Measurements from ENCODE around the gene KCNG1. TPM values are rescaled to one million over a fixed set of nuclear protein-coding genes. Genes with fewer than 3 reads are reported as not detected.

The KCNG1 gene
- total and polyA plus RNA-seq, 2 of the 8 experiments (the other 6 are each of a cell fraction or from before 2014, with no cell fraction given), result 16.0 to 18.0 TPM

DNA sequence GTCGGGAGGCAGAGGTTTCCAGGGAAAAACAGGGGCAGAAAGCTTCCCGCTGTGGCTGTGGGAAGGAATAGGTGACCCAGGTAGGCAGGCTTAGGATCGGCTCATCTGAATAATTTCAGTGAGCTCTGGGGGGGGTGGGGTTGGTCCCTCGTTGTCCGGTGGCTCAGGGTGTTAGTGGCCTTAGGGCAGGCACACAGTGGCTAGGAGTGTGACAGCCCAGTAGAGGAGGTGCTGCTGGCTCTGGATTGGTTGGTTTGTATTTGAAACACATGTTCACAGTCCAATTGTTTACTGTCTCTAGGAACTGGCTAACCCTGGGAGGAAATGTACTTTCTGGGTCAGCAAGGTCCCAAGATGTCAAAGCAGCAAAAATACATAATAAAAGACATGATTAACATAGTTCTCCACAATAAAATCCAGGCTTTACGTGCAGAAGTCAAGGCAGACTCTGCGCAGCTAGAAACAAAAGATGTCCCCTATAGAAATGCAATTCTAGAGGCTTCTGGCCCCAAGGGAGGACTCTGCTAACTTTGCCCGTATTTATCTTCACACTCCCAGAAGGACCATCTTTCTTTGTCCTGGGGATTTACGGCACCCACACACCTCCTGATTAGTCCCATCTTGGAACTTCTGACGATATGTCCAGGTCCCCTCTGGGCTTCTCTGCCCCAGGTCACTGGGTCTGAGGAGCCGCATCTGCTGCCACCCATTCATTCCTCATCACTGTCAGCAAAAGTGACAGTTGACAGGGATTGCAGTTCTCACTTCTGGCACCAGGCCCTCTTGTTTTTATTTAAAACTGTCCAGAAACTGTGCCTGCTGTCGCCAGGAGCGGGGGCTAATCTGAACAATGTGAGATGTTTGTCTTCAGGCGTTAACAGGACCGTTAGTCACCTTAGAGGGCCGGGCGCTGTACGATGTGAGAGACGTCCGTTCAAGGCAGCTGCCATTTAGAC, 45.6 kb downstream of the KCNG1 start:
- no peak overlapping the region for H3K4ac ChIP-seq (replicated peaks; ENCODE audit: insufficient read length, low read depth, low read length)
- H3K23ac ChIP-seq (ENCODE audit: insufficient read length), result no peak overlapping the region
- no peak overlapping the region for H3K9ac ChIP-seq (replicated peaks in 1 of 4; ENCODE audit: extremely low read depth in 1 of 4, low read depth in 3 of 4, low read length in 3 of 4)
- no peak overlapping the region for H2AK5ac ChIP-seq (ENCODE audit: low read depth, low read length)
- H2BK120ac ChIP-seq (replicated peaks; ENCODE audit: low read depth, low read length), result no peak overlapping the region
- no peaks in the 10 kb centered on the region; a peak in 1 of 7 replicates for H3K27me3 ChIP-seq (replicated peaks in 1 of 4; ENCODE audit: control insufficient read depth in 3 of 4, extremely low read depth in 1 of 4, insufficient read depth in 3 of 4, low read length in 3 of 4)
- H2AFZ ChIP-seq (ENCODE audit: low read length), result no peak overlapping the region
- FAIRE-seq (no peak), DNase-seq (ENCODE audit: low read depth in 1 of 2, low spot score in 2 of 2) (no peak)
- no peak overlapping the region for H2BK15ac ChIP-seq (ENCODE audit: low read length)
- no peaks in the 10 kb centered on the region for H3K79me2 ChIP-seq (ENCODE audit: control insufficient read depth in 1 of 2, insufficient read depth in 2 of 2, low read length in 2 of 2)
- H3K23me2 ChIP-seq (ENCODE audit: low read depth, low read length), result no peaks in the 10 kb centered on the region
- H4K20me1 ChIP-seq (replicated peaks in 1 of 2; ENCODE audit: control insufficient read depth in 1 of 2, insufficient read depth in 2 of 2, low read length in 2 of 2), result no peaks in the 10 kb centered on the region
- ChIA-PET CTCF (ENCODE audit: partially characterized antibody) (interaction anchor here (0.7 to 7.6 kb wide), 7 partner anchors 10 to 330 kb away, joined by 3 to 54 read pairs (median 3); no protein-coding TSS in a partner anchor), POLR2A (ENCODE audit: partially characterized antibody) (no interaction called here)
- no peak overlapping the region for H3K18ac ChIP-seq (ENCODE audit: extremely low read depth, low read length)
- no peak overlapping the region for H3K4me3 ChIP-seq (ENCODE audit: extremely low read depth in 1 of 4, insufficient read depth in 2 of 4, low read depth in 3 of 4, low read length in 4 of 4)
- no peaks in the 10 kb centered on the region for H3K36me3 ChIP-seq (ENCODE audit: control insufficient read depth in 2 of 4, insufficient read depth in 4 of 4, low read length in 3 of 4)
- no peak overlapping the region for H4K91ac ChIP-seq (replicated peaks; ENCODE audit: insufficient read length, low read length)
- no peak overlapping the region for H4K5ac ChIP-seq (ENCODE audit: insufficient read length, low read depth, low read length)
- H2BK5ac ChIP-seq (ENCODE audit: low read depth, low read length), result no peak overlapping the region
- H2BK20ac ChIP-seq (ENCODE audit: low read length), result no peak overlapping the region
- H3K4me1 ChIP-seq (replicated peaks in 1 of 4; ENCODE audit: control insufficient read depth in 3 of 4, insufficient read depth in 4 of 4, low read length in 3 of 4), result peaks cover 0 to 2% (median 0%) of the 10 kb centered on the region in 4 experiments; a peak in 1 of 7 replicates
- 0 out of 4 replicates have a peak, but pooled peaks cover 0 to 3% of the 10 kb centered on the region in 2 experiments for H3K9me3 ChIP-seq (ENCODE audit: insufficient read depth in 2 of 2, low read depth in 1 of 2, low read length in 1 of 2)
- no peak overlapping the region for H4K8ac ChIP-seq (ENCODE audit: extremely low read depth, insufficient read depth, low read length)
- H3K14ac ChIP-seq (ENCODE audit: insufficient read length), result no peak overlapping the region
- no peaks in the 10 kb centered on the region for H3K79me1 ChIP-seq (ENCODE audit: low read depth, low read length)
- H3K56ac ChIP-seq (replicated peaks; ENCODE audit: insufficient read length, low read depth, low read length), result no peak overlapping the region
- no peak overlapping the region for H2BK12ac ChIP-seq (ENCODE audit: low read depth, low read length)
- H3K4me2 ChIP-seq (ENCODE audit: insufficient read depth in 1 of 2, low read depth in 2 of 2, low read length in 2 of 2), result no peak overlapping the region
- H3K27ac ChIP-seq (ENCODE audit: low read depth, low read length), result no peak overlapping the region
- whole genome bisulfite sequencing, 2 experiments (ENCODE audit: extremely low coverage in 1 of 2, insufficient coverage in 1 of 2, insufficient read length in 1 of 2, insufficient replicate concordance in 2 of 2, low coverage in 1 of 2, low lambda C conversion rate in 2 of 2, missing lambda C conversion rate in 1 of 2), result 92% methylated on average over 20 of the region's 20 CpGs; no CpG with 5 or more reads in 1 of the 2 experiments
- no peak for TF ChIP-seq BRCA1 (IDR thresholded peaks at IDR 0.05; ENCODE audit: low read depth, low read length)
- TF ChIP-seq SP2 (IDR thresholded peaks at IDR 0.05; ENCODE audit: low read length), result no peak
- no peak for TF ChIP-seq RAD21 (IDR thresholded peaks at IDR 0.05 in 1 of 2, conservative IDR thresholded peaks at IDR 0.05 in 1 of 2; ENCODE audit: low read depth in 2 of 2, low read length in 2 of 2)
- no peak for TF ChIP-seq FOSL1 (IDR thresholded peaks at IDR 0.05; ENCODE audit: insufficient read depth, low read depth, low read length)
- TF ChIP-seq, protein P1, sequence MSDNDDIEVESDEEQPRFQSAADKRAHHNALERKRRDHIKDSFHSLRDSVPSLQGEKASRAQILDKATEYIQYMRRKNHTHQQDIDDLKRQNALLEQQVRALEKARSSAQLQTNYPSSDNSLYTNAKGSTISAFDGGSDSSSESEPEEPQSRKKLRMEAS (IDR thresholded peaks at IDR 0.05), result no peak
- TF ChIP-seq MAFK (IDR thresholded peaks at IDR 0.05; ENCODE audit: low read depth, low read length), result no peak
- TF ChIP-seq EGR1 (IDR thresholded peaks at IDR 0.05; ENCODE audit: borderline replicate concordance, low read depth, low read length), result no peak
- TF ChIP-seq KDM1A (IDR thresholded peaks at IDR 0.05; ENCODE audit: borderline replicate concordance, low read length), result no peak
- no peak for TF ChIP-seq RNF2 (IDR thresholded peaks at IDR 0.05; ENCODE audit: borderline replicate concordance, low read depth, low read length, missing control alignments, poor library complexity, severe bottlenecking)
- TF ChIP-seq, protein P2, sequence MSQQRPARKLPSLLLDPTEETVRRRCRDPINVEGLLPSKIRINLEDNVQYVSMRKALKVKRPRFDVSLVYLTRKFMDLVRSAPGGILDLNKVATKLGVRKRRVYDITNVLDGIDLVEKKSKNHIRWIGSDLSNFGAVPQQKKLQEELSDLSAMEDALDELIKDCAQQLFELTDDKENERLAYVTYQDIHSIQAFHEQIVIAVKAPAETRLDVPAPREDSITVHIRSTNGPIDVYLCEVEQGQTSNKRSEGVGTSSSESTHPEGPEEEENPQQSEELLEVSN (IDR thresholded peaks at IDR 0.05), result no peak

Data from H1 (cell line).